Hepatocyte (in vitro differentiated cells): ENCODE results near the gene ADAP2.

Experiments used
- CTCF ChIP-seq: fragments of 200-600 bp; sonication (generic); IDR thresholded peaks from 2 replicates; pipeline ENCODE4 v1.5.1; 2016; ENCODE audit warnings: antibody characterized with exemption, mild to moderate bottlenecking; ENCODE audit not compliant: poor library complexity
- EZH2 ChIP-seq: fragments of 200-600 bp; sonication (generic); IDR thresholded peaks from 2 replicates; pipeline ENCODE4 v1.6.1; 2016; ENCODE audit warnings: antibody characterized with exemption, mild to moderate bottlenecking, borderline replicate concordance

- TF ChIP-seq CTCF (no peak), EZH2 (no peak)
Observed at GRCh38 chr17:30917050-30917449, 4.7 kb upstream of the ADAP2 start.
